Keratinocyte (primary cell): Measurements from ENCODE around the gene CYP27A1. TPM values are rescaled to one million over a fixed set of nuclear protein-coding genes. Genes with fewer than 3 reads are reported as not detected.

ENCODE experiments used
- DNase-seq: peaks from one replicate; pipeline ENCODE4 v3.0.0-alpha.2; 2011; ENCODE audit warnings: low read depth, missing footprints, low spot score
- FAIRE-seq: peaks from 2 replicates; lab custom pipeline; 2011; peaks lifted over from hg19 to GRCh38; lab: Jason Lieb, UNC
- H2AFZ ChIP-seq: 2 replicates; pipeline ENCODE4 v1.6.0; 2012; ENCODE audit warnings: low read length, control low read depth, inconsistent platforms; ENCODE audit not compliant: control insufficient read depth
- H3K27ac ChIP-seq: 2 replicates; pipeline ENCODE4 v1.5.1; 2011; ENCODE audit warnings: low read length; ENCODE audit not compliant: control insufficient read depth, insufficient read depth
- H3K27me3 ChIP-seq: 3 replicates; pipeline ENCODE4 v1.6.0; 2011; ENCODE audit warnings: low read length; ENCODE audit not compliant: control insufficient read depth, insufficient read depth; ENCODE audit errors: extremely low read depth
- H3K36me3 ChIP-seq, 2 experiments: 2 replicates in 1 of 2; 3 replicates in 1 of 2; pipeline ENCODE4 v1.5.1; 2011; ENCODE audit warnings: low read length in 2 of 2, mild to moderate bottlenecking in 1 of 2; ENCODE audit not compliant: control insufficient read depth in 2 of 2, insufficient read depth in 2 of 2; ENCODE audit errors: extremely low read depth in 1 of 2
- H3K4me1 ChIP-seq: 3 replicates; pipeline ENCODE4 v1.5.1; 2011; ENCODE audit warnings: low read length; ENCODE audit not compliant: control insufficient read depth, insufficient read depth; ENCODE audit errors: extremely low read depth
- H3K4me2 ChIP-seq: 3 replicates; pipeline ENCODE4 v1.6.0; 2011; ENCODE audit warnings: low read depth, low read length; ENCODE audit not compliant: control insufficient read depth, insufficient read depth; ENCODE audit errors: extremely low read depth
- H3K4me3 ChIP-seq, 3 experiments: fragments of 200-600 bp in 1 of 3; sonication (generic) in 1 of 3; 2 replicates in 2 of 3; 3 replicates in 1 of 3; pipeline ENCODE4 v1.5.1; 2011 to 2016; ENCODE audit warnings: low read length in 3 of 3, mild to moderate bottlenecking in 3 of 3, control low read depth in 2 of 3, inconsistent platforms in 1 of 3, low read depth in 1 of 3, mixed read lengths in 1 of 3, mixed run types in 1 of 3, moderate library complexity in 1 of 3; ENCODE audit not compliant: control insufficient read depth in 2 of 3, insufficient read depth in 2 of 3; ENCODE audit errors: extremely low read depth in 1 of 3
- H3K79me2 ChIP-seq: 2 replicates; pipeline ENCODE4 v1.6.0; 2012; ENCODE audit warnings: low read length; ENCODE audit not compliant: control insufficient read depth, insufficient read depth
- H3K9ac ChIP-seq: 3 replicates; pipeline ENCODE4 v1.6.0; 2011; ENCODE audit warnings: low read length; ENCODE audit not compliant: control insufficient read depth, insufficient read depth; ENCODE audit errors: extremely low read depth
- H3K9me1 ChIP-seq: 3 replicates; pipeline ENCODE4 v1.6.0; 2011; ENCODE audit warnings: low read length; ENCODE audit not compliant: control insufficient read depth, insufficient read depth; ENCODE audit errors: extremely low read depth
- H3K9me3 ChIP-seq: 2 replicates; pipeline ENCODE4 v1.5.1; 2012; ENCODE audit warnings: low read depth, low read length; ENCODE audit not compliant: control insufficient read depth
- H4K20me1 ChIP-seq: 3 replicates; pipeline ENCODE4 v1.6.0; 2011; ENCODE audit warnings: low read length; ENCODE audit not compliant: control insufficient read depth, insufficient read depth; ENCODE audit errors: extremely low read depth
- EZH2 ChIP-seq: IDR thresholded peaks from one replicate; pipeline ENCODE4 v1.6.1; 2012; ENCODE audit warnings: inconsistent platforms, mild to moderate bottlenecking, low read length, moderate library complexity
- dilution Hi-C: fragments of 300-500 bp; cut with MboI; formaldehyde crosslinking; loops from one replicate; pipeline ENCODE4 v1.7.0; 2020; ENCODE audit warnings: low sequenced_read_pairs; ENCODE audit not compliant: extremely low pct_ligation_motif_present
- polyA plus RNA-seq, 5 experiments: library from polyadenylated mRNA; depleted of rRNA in 3 of 5; stranded (reverse) in 3 of 5; stranded (forward) in 1 of 5; unstranded in 1 of 5; fragments of >200 nt; gene quantifications; 1 replicate in 1 of 5; 2 replicates in 3 of 5; 3 replicates in 1 of 5; pipeline versions ENCODE4 v1.2.1 to v1.2.3, GENCODE V29; 2011 to 2012; ENCODE audit warnings: missing spikeins in 2 of 5, low read depth in 1 of 5, low replicate concordance in 1 of 5
- TF ChIP-seq, protein P1 (sequence below), 3 experiments: IDR thresholded peaks in 1 of 3; conservative IDR thresholded peaks in 1 of 3; optimal IDR thresholded peaks in 1 of 3; 2 replicates in 2 of 3; 3 replicates in 1 of 3; pipeline versions ENCODE3 to v1.5.1; 2011; ENCODE audit warnings: low read length in 3 of 3, mild to moderate bottlenecking in 3 of 3, moderate library complexity in 2 of 3, control low read depth in 1 of 3, inconsistent platforms in 1 of 3; ENCODE audit not compliant: insufficient read depth in 2 of 3; ENCODE audit errors: extremely low read depth in 1 of 3

Gene CYP27A1
- polyA plus RNA-seq, 1 donor (not counting 4 experiments of a cell fraction or from before 2014, with no cell fraction given), result 0.12 TPM

- peaks cover 3% of the 10 kb centered on the region for H3K4me1 ChIP-seq
- H4K20me1 ChIP-seq, result no peaks in the 10 kb centered on the region
- peaks cover 29 to 38% of the 10 kb centered on the region in 2 experiments for H3K36me3 ChIP-seq
- no peaks in the 10 kb centered on the region for H3K27me3 ChIP-seq
- no peaks in the 10 kb centered on the region for H3K79me2 ChIP-seq
- no peak overlapping the region for H3K27ac ChIP-seq
- dilution Hi-C loops, result no loop called here
- no peak for TF ChIP-seq EZH2
- TF ChIP-seq, protein P1, sequence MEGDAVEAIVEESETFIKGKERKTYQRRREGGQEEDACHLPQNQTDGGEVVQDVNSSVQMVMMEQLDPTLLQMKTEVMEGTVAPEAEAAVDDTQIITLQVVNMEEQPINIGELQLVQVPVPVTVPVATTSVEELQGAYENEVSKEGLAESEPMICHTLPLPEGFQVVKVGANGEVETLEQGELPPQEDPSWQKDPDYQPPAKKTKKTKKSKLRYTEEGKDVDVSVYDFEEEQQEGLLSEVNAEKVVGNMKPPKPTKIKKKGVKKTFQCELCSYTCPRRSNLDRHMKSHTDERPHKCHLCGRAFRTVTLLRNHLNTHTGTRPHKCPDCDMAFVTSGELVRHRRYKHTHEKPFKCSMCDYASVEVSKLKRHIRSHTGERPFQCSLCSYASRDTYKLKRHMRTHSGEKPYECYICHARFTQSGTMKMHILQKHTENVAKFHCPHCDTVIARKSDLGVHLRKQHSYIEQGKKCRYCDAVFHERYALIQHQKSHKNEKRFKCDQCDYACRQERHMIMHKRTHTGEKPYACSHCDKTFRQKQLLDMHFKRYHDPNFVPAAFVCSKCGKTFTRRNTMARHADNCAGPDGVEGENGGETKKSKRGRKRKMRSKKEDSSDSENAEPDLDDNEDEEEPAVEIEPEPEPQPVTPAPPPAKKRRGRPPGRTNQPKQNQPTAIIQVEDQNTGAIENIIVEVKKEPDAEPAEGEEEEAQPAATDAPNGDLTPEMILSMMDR (optimal IDR thresholded peaks at IDR 0.05 in 1 of 3, IDR thresholded peaks at IDR 0.05 in 1 of 3, conservative IDR thresholded peaks at IDR 0.05 in 1 of 3; ENCODE audit: extremely low read depth in 1 of 3, insufficient read depth in 2 of 3, low read length in 3 of 3), result no peak
- no peaks in the 10 kb centered on the region for H3K9me1 ChIP-seq
- H3K4me3 ChIP-seq, result no peak overlapping the region
- no peak for FAIRE-seq
- no peak overlapping the region for H2AFZ ChIP-seq
- no peak overlapping the region for H3K4me2 ChIP-seq
- no peak for DNase-seq
- H3K9me3 ChIP-seq, result no peaks in the 10 kb centered on the region
- H3K9ac ChIP-seq, result no peak overlapping the region
Observed at GRCh38 chr2:218744615-218745014, 37.3 kb upstream of the CYP27A1 start.

- peaks cover 3% of the 10 kb centered on the region for H3K4me1 ChIP-seq
- TF ChIP-seq, protein P1 (optimal IDR thresholded peaks at IDR 0.05 in 1 of 3, IDR thresholded peaks at IDR 0.05 in 1 of 3, conservative IDR thresholded peaks at IDR 0.05 in 1 of 3; ENCODE audit: extremely low read depth in 1 of 3, insufficient read depth in 2 of 3, low read length in 3 of 3), result no peak
- TF ChIP-seq EZH2, result no peak
- H3K4me3 ChIP-seq, result no peak overlapping the region
- no peak for FAIRE-seq
- H3K36me3 ChIP-seq, result peaks cover 32 to 38% of the 10 kb centered on the region in 2 experiments
- dilution Hi-C loops, result no loop called here
- no peaks in the 10 kb centered on the region for H3K27me3 ChIP-seq
- no peak for DNase-seq
- no peaks in the 10 kb centered on the region for H4K20me1 ChIP-seq
- H3K79me2 ChIP-seq, result no peaks in the 10 kb centered on the region
- no peaks in the 10 kb centered on the region for H3K9me3 ChIP-seq
- H3K9ac ChIP-seq, result no peak overlapping the region
- no peaks in the 10 kb centered on the region for H3K9me1 ChIP-seq
- H3K27ac ChIP-seq, result no peak overlapping the region
- no peak overlapping the region for H2AFZ ChIP-seq
- no peak overlapping the region for H3K4me2 ChIP-seq
Observed at GRCh38 chr2:218745160-218745558, 36.8 kb upstream of the CYP27A1 start.
